ENCODE measurements around the gene PPP1R3E. TPM values are rescaled to one million over a fixed set of nuclear protein-coding genes. Genes with fewer than 3 reads are reported as not detected.
"Not testable (repeated sequence)": the region's sequence is repeated elsewhere in the genome, so short reads cannot be mapped to it uniquely, and the experiment has no call there.

PPP1R3E gene
- total RNA-seq, 6 donors from 2014 or later = 6.7 to 95.3 (median 12.8) TPM

- no peak for ATAC-seq (ENCODE audit: low FRiP score in 2 of 2)
- Histone ChIP-seq H3K36me3 (no peaks in the 10 kb centered on the region), H3K4me3 (no peak overlapping the region), H3K27ac (no peak overlapping the region), H3K27me3 (no peaks in the 10 kb centered on the region), H3K4me1 (no peaks in the 10 kb centered on the region), H3K9me3 (no peaks in the 10 kb centered on the region)
- TF ChIP-seq POLR2A (IDR thresholded peaks at IDR 0.05) = no peak
- no peak for TF ChIP-seq EP300 (IDR thresholded peaks at IDR 0.05)
- TF ChIP-seq, protein P1, sequence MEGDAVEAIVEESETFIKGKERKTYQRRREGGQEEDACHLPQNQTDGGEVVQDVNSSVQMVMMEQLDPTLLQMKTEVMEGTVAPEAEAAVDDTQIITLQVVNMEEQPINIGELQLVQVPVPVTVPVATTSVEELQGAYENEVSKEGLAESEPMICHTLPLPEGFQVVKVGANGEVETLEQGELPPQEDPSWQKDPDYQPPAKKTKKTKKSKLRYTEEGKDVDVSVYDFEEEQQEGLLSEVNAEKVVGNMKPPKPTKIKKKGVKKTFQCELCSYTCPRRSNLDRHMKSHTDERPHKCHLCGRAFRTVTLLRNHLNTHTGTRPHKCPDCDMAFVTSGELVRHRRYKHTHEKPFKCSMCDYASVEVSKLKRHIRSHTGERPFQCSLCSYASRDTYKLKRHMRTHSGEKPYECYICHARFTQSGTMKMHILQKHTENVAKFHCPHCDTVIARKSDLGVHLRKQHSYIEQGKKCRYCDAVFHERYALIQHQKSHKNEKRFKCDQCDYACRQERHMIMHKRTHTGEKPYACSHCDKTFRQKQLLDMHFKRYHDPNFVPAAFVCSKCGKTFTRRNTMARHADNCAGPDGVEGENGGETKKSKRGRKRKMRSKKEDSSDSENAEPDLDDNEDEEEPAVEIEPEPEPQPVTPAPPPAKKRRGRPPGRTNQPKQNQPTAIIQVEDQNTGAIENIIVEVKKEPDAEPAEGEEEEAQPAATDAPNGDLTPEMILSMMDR (IDR thresholded peaks at IDR 0.05) = no peak
- TF ChIP-seq POLR2AphosphoS5 (IDR thresholded peaks at IDR 0.05) = no peak
- no peak for DNase-seq
- 63 to 96% methylated on average over 1 of the region's 1 CpG for WGBS, 2 donors
These were observed 37.0 kb upstream of the PPP1R3E start for GRCh38 chr14:23339506-23340268.

GRCh38 chr14:23335623-23336022 lies 33.0 kb upstream of the PPP1R3E start:
- no peak overlapping the region for H3K4me3 ChIP-seq
- ATAC-seq (ENCODE audit: low FRiP score in 2 of 2) (no peak), DNase-seq (no peak)
- no peaks in the 10 kb centered on the region for H3K9me3 ChIP-seq
- H3K36me3 ChIP-seq = no peaks in the 10 kb centered on the region
- no peak for TF ChIP-seq POLR2A (IDR thresholded peaks at IDR 0.05)
- TF ChIP-seq, protein P1 (IDR thresholded peaks at IDR 0.05) = no peak
- no peak for TF ChIP-seq POLR2AphosphoS5 (IDR thresholded peaks at IDR 0.05)
- no peak for TF ChIP-seq EP300 (IDR thresholded peaks at IDR 0.05)
- H3K4me1 ChIP-seq = no peaks in the 10 kb centered on the region
- H3K27me3 ChIP-seq = no peaks in the 10 kb centered on the region
- no peak overlapping the region for H3K27ac ChIP-seq
- WGBS, 2 donors = 86 to 91% methylated on average over 5 of the region's 5 CpGs

GRCh38 chr14:23327947-23328744 lies 25.5 kb upstream of the PPP1R3E start:
- no peaks in the 10 kb centered on the region for H3K9me3 ChIP-seq
- H3K27me3 ChIP-seq = no peaks in the 10 kb centered on the region
- peaks cover 0 to 35% (median 27%) of the 10 kb centered on the region in 4 donors for H3K36me3 ChIP-seq
- no peak overlapping the region for H3K27ac ChIP-seq
- no peak for TF ChIP-seq EP300 (IDR thresholded peaks at IDR 0.05)
- TF ChIP-seq, protein P1 (IDR thresholded peaks at IDR 0.05) = peak; percentile 73 to 89 (median 86)
- WGBS, 2 donors = 45 to 52% methylated on average over 4 of the region's 4 CpGs
- ATAC-seq (ENCODE audit: low FRiP score in 2 of 2) (peak; percentile 86 to 89), DNase-seq (peak in 1 of 2 donors; percentile 66)
- no peak overlapping the region for H3K4me3 ChIP-seq
- H3K4me1 ChIP-seq = peaks cover under 1 to 7% (median 3%) of the 10 kb centered on the region in 4 donors

GRCh38 chr14:23326491-23327332 lies 24.1 kb upstream of the PPP1R3E start:
- Histone ChIP-seq H3K36me3 (peaks cover 0 to 39% (median 30%) of the 10 kb centered on the region in 4 donors), H3K4me3 (no peak overlapping the region), H3K27me3 (no peaks in the 10 kb centered on the region), H3K4me1 (peaks cover 10 to 18% (median 15%) of the 10 kb centered on the region in 4 donors), H3K27ac (no peak overlapping the region), H3K9me3 (no peaks in the 10 kb centered on the region)
- no peak for DNase-seq
- TF ChIP-seq POLR2AphosphoS5 (IDR thresholded peaks at IDR 0.05) (no peak), POLR2A (IDR thresholded peaks at IDR 0.05) (no peak), EP300 (IDR thresholded peaks at IDR 0.05) (no peak)
- TF ChIP-seq, protein P1 (IDR thresholded peaks at IDR 0.05) = no peak
- ATAC-seq (ENCODE audit: low FRiP score in 2 of 2) = no peak
- 83 to 86% methylated on average over 13 of the region's 13 CpGs for WGBS, 2 donors

- H3K4me3 ChIP-seq; H3K27me3 ChIP-seq; H3K27ac ChIP-seq; H3K9me3 ChIP-seq; ATAC-seq (ENCODE audit: low FRiP score in 2 of 2); DNase-seq: not testable (repeated sequence)
- WGBS, 2 donors = 98 to 99% methylated on average over 5 of the region's 5 CpGs
- H3K4me1 ChIP-seq = peaks cover 10 to 18% (median 15%) of the 10 kb centered on the region in 4 donors
- peaks cover 0 to 39% (median 30%) of the 10 kb centered on the region in 4 donors for H3K36me3 ChIP-seq
These were observed 23.1 kb upstream of the PPP1R3E start for GRCh38 chr14:23325746-23326145.

All from upper lobe of left lung (tissue), 6 donors.